VCaP (cell line): Measurements from ENCODE around the gene RAB18.
"Not testable (repeated sequence)": the region's sequence is repeated elsewhere in the genome, so short reads cannot be mapped to it uniquely, and the experiment has no call there.

ENCODE experiments used
- H3K27ac ChIP-seq: fragments of 450-650 bp; 2 replicates; pipeline ENCODE4 v1.5.1; 2017
- TF ChIP-seq, protein P1 (sequence below): fragments of 450-650 bp; conservative IDR thresholded peaks from 2 replicates; pipeline ENCODE4 v1.5.1; 2017; ENCODE audit warnings: mild to moderate bottlenecking, moderate library complexity

The RAB18 gene

DNA sequence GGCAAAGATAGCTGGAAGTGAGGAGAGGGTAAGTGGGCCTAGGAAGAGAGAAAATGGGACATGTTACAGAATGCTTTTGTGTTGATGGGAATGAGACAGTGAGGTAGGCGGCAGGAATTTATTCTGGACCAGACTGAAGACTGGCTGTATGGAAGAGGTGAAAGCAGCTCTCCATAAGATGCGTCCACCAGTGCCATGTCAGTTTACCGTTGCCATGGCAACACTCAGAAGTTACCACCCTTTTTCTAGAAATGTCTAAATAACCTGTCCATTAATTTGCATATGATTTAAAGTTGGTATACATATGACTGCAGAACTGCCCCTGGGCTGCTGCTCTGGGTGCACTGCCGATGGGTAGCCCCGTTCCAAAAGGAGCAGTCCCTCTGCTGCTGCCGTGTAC, 46.7 kb downstream of the RAB18 start:
- H3K27ac ChIP-seq, result no peak overlapping the region
- TF ChIP-seq, protein P1, sequence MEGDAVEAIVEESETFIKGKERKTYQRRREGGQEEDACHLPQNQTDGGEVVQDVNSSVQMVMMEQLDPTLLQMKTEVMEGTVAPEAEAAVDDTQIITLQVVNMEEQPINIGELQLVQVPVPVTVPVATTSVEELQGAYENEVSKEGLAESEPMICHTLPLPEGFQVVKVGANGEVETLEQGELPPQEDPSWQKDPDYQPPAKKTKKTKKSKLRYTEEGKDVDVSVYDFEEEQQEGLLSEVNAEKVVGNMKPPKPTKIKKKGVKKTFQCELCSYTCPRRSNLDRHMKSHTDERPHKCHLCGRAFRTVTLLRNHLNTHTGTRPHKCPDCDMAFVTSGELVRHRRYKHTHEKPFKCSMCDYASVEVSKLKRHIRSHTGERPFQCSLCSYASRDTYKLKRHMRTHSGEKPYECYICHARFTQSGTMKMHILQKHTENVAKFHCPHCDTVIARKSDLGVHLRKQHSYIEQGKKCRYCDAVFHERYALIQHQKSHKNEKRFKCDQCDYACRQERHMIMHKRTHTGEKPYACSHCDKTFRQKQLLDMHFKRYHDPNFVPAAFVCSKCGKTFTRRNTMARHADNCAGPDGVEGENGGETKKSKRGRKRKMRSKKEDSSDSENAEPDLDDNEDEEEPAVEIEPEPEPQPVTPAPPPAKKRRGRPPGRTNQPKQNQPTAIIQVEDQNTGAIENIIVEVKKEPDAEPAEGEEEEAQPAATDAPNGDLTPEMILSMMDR, result no peak

DNA sequence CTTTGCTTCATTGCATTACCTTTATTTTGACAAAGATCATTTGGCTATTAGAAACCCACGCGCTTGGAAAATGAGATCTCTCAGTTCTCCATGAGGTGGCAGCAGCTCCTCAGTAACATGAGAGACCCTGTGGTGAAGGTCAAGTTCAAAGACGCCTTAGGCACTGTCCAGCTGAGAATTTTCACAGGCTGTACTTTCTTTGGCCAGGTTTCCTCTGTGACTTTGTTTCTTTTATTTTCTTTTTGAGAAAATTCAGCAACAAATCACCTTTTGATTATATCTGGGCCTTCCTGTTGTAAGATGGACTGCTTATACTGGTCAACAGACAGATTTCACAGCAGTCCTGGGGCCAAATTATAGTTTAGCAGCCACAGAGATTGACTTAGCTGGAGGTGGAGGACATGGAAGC, 54.5 kb downstream of the RAB18 start:
- TF ChIP-seq, protein P1, result peak; percentile 86
- no peak overlapping the region for H3K27ac ChIP-seq

DNA sequence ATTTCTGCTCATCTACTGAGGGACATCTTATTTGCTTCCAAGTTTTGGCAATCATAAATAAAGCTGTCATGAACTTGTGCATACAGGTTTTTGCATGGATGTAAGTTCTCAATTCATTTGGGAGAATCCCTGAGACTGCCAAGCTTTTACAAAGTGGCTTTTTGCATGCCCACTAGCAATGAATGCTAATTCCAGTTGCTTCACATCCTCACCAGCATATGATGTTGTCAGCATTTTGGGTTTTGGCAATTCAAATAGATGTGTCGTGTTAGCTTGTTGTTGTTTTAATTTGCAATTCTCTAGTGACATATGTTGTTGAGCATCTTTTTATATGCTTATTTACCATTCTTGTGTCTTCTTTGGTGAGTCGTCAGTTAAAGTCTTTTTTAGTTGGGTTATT, 57.2 kb downstream of the RAB18 start:
- H3K27ac ChIP-seq, result no peak overlapping the region
- TF ChIP-seq, protein P1, result no peak

DNA sequence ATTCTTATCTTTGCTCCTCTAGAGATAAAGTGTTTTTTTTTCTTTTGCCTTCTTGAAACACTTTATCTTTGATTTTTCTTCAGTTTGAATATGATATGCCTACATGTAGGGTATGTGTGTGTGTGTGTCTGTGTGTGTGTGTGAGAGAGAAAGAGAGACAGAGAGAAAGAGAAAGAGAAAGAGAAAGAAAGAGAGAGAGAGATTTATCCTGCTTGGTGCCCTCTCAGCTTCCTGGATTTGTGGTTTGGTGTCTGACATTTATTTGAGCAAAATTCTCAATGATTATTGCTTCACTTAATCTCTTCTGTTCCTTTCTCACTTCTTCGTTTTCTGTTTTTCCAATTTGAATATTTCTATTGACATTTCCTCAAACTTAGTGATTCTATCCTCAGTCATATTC, 60.3 kb downstream of the RAB18 start:
- no peak overlapping the region for H3K27ac ChIP-seq

DNA sequence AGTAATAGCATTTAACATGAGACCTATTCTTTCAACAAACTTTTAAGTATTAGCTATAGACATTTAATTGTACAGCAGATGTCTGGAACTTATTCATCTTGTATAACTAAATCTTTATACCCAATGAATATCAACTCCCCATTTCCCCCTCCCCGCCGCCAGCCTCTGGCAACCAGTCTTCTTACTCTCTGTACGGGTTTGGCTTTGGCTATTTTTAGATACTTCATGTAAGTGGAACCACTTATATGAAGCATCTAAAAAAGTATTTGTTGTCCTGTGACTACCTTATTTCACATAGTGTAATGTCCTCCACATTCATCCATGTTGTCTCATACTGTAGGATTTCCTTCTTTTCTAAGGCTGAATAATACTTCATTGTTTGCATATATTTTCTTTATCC, 60.8 kb downstream of the RAB18 start:
- TF ChIP-seq, protein P1, result no peak
- H3K27ac ChIP-seq, result no peak overlapping the region

More for the DNA sequence above, 60.3 kb downstream of the RAB18 start:
- TF ChIP-seq, protein P1, result no peak

DNA sequence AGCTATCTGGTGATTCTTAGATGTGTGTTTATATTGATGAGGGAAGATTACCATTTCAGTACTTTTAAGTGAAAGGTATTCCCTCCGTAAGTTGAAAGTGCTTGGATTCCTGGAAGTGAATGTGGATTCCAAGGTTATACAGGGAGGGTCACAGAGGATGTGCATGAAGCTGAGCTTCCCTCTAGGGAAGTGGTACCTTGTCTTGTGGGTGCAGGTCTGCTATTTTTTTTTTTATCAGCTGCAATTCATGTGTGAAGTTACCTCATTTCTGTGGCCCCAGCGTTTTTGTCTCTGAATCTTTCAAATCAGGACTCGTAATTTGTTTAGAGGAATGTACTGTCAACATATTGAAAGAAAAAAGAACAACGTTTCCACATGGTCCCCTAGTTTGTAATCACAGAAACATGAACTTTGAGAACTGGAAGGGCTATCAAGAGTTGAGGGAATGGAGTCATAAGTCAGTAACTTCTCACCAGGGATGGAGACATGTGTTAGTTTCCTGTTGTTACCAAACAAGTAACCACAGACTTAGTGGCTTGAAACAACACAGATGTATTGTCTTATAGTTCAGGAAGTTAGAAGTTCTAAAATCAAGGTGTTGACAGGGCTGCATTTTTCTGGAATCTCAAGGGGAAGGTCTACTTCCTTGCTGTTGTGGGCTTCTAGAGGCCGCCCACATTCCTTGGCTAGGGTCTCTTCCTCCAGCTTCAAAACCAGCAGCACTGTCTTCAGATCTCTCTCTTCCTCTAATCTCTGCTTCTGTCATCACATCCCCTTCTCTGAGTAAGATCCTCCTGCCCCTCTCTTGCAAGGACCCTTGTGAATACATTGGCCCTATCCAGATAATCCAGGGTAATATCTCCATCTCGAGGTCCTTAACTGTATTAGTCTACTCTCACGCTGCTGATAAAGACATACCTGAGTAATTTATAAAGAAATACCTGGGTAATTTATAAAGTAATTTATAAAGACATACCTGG, 64.4 kb downstream of the RAB18 start:
- no peak overlapping the region for H3K27ac ChIP-seq
- TF ChIP-seq, protein P1, result no peak

DNA sequence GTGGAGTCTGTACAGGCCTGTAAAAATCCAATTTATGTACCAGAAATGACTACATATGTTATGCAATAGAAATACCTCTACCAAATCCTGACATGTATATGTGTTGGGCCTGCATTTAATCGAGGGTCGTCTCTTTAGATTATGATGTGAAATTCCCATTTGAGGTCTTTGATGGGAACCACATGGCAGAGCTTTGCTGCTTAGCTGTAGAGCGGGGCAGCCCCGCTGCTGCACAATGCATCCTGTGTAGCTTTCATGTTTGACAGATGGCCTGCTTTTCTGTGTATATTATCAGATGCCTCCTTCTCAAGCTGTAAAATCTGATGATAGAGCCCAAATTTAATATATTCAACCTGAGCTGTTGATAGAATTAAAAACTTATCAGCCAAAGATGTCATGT, 65.8 kb downstream of the RAB18 start:
- TF ChIP-seq, protein P1, result no peak
- no peak overlapping the region for H3K27ac ChIP-seq

DNA sequence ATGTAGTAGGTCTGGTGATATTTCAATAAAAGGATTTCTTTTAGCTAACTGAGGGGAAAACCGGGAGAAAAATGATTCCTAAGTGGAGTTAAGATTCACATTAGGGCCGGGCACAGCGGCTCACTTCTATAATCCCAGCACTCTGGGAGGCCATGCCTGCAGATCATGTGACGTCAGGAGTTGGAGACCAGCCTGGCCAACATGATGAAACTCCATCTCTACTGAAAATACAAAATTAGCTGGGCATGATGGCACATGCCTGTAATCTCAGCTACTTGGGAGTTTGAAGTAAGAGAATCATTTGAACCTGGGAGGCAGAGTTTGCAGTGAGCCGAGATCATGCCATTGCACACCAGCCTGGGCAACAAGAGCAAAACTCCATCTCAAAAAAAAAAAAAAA, 72.9 kb downstream of the RAB18 start:
- not testable (repeated sequence) for H3K27ac ChIP-seq
